GM23338 (cell line): Measurements from ENCODE around the gene NT5C3B.

Experiments used
- CREB1 ChIP-seq: fragments of 250-450 bp; sonication (Bioruptor Pico); IDR thresholded peaks from 2 replicates; pipeline ENCODE4 v1.5.0; 2020; ENCODE audit warnings: low read depth, mild to moderate bottlenecking, moderate library complexity
- ETS1 ChIP-seq: IDR thresholded peaks from 2 replicates; pipeline ENCODE4 v1.6.1; 2016; ENCODE audit warnings: antibody characterized with exemption
- EZH2 ChIP-seq: fragments of 200-600 bp; sonication (generic); IDR thresholded peaks from one replicate; pipeline ENCODE4 v1.8.0; 2017; ENCODE audit warnings: antibody characterized with exemption, mild to moderate bottlenecking, low read depth; ENCODE audit not compliant: unreplicated experiment
- EZH2phosphoT487 ChIP-seq: fragments of 200-600 bp; sonication (generic); IDR thresholded peaks from one replicate; pipeline ENCODE4 v1.8.1; 2018; ENCODE audit warnings: antibody characterized with exemption; ENCODE audit not compliant: unreplicated experiment
- JUNB ChIP-seq: IDR thresholded peaks from one replicate; pipeline ENCODE4 v1.6.1; 2016; ENCODE audit warnings: antibody characterized with exemption; ENCODE audit not compliant: unreplicated experiment
- NANOG ChIP-seq: IDR thresholded peaks from 2 replicates; pipeline ENCODE4 v1.6.1; 2016; ENCODE audit warnings: antibody characterized with exemption, borderline replicate concordance
- POLR2AphosphoS5 ChIP-seq: IDR thresholded peaks from 2 replicates; pipeline ENCODE4 v1.6.1; 2016; ENCODE audit warnings: antibody characterized with exemption, low read depth
- REST ChIP-seq: IDR thresholded peaks from one replicate; pipeline ENCODE4 v1.6.1; 2018; ENCODE audit warnings: antibody characterized with exemption; ENCODE audit not compliant: unreplicated experiment
- STAT1 ChIP-seq: IDR thresholded peaks from one replicate; pipeline ENCODE4 v1.6.1; 2016; ENCODE audit warnings: antibody characterized with exemption; ENCODE audit not compliant: unreplicated experiment
- ZNF114 ChIP-seq: fragments of 250-450 bp; sonication (Bioruptor Pico); IDR thresholded peaks from 2 replicates; pipeline ENCODE4 v1.5.0; 2020; ENCODE audit warnings: mild to moderate bottlenecking, moderate library complexity
- ZNF331 ChIP-seq: fragments of 250-450 bp; sonication (Bioruptor Pico); IDR thresholded peaks from 2 replicates; pipeline ENCODE4 v1.5.0; 2020; ENCODE audit warnings: low read depth, mild to moderate bottlenecking, moderate library complexity
- ZNF462 ChIP-seq: fragments of 250-450 bp; sonication (Bioruptor Pico); IDR thresholded peaks from 2 replicates; pipeline ENCODE4 v1.5.0; 2020; ENCODE audit warnings: mild to moderate bottlenecking, moderate library complexity
- TF ChIP-seq, protein P1 (sequence below), 2 experiments: fragments of 200-600 bp in 1 of 2; sonication (generic) in 1 of 2; conservative IDR thresholded peaks; 2 replicates each; pipeline versions ENCODE4 v1.5.1 to v1.6.1; 2016 to 2017; ENCODE audit warnings: antibody characterized with exemption in 2 of 2, low read depth in 2 of 2, mild to moderate bottlenecking in 2 of 2, moderate library complexity in 1 of 2

GRCh38 chr17:41792845-41793783, 42.9 kb downstream of the NT5C3B start:
- TF ChIP-seq EZH2 (no peak), POLR2AphosphoS5 (no peak), NANOG (no peak), ZNF462 (CRISPR knock-in tag) (no peak), CREB1 (no peak), EZH2phosphoT487 (no peak), JUNB (no peak), ETS1 (no peak), REST (no peak), ZNF331 (CRISPR knock-in tag) (no peak), STAT1 (no peak), ZNF114 (CRISPR knock-in tag) (no peak)
- TF ChIP-seq, protein P1, sequence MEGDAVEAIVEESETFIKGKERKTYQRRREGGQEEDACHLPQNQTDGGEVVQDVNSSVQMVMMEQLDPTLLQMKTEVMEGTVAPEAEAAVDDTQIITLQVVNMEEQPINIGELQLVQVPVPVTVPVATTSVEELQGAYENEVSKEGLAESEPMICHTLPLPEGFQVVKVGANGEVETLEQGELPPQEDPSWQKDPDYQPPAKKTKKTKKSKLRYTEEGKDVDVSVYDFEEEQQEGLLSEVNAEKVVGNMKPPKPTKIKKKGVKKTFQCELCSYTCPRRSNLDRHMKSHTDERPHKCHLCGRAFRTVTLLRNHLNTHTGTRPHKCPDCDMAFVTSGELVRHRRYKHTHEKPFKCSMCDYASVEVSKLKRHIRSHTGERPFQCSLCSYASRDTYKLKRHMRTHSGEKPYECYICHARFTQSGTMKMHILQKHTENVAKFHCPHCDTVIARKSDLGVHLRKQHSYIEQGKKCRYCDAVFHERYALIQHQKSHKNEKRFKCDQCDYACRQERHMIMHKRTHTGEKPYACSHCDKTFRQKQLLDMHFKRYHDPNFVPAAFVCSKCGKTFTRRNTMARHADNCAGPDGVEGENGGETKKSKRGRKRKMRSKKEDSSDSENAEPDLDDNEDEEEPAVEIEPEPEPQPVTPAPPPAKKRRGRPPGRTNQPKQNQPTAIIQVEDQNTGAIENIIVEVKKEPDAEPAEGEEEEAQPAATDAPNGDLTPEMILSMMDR (conservative IDR thresholded peaks at IDR 0.05; ENCODE audit: low read depth in 2 of 2) = no peak
